G401.6 (cell line): ENCODE measurements around the gene PCSK4.
"Not testable (repeated sequence)": the region's sequence is repeated elsewhere in the genome, so short reads cannot be mapped to it uniquely, and the experiment has no call there.

Experiments
- FAIRE-seq: peaks from 2 replicates; lab custom pipeline; 2012; peaks lifted over from hg19 to GRCh38; lab: Jason Lieb, UNC

PCSK4 gene

DNA sequence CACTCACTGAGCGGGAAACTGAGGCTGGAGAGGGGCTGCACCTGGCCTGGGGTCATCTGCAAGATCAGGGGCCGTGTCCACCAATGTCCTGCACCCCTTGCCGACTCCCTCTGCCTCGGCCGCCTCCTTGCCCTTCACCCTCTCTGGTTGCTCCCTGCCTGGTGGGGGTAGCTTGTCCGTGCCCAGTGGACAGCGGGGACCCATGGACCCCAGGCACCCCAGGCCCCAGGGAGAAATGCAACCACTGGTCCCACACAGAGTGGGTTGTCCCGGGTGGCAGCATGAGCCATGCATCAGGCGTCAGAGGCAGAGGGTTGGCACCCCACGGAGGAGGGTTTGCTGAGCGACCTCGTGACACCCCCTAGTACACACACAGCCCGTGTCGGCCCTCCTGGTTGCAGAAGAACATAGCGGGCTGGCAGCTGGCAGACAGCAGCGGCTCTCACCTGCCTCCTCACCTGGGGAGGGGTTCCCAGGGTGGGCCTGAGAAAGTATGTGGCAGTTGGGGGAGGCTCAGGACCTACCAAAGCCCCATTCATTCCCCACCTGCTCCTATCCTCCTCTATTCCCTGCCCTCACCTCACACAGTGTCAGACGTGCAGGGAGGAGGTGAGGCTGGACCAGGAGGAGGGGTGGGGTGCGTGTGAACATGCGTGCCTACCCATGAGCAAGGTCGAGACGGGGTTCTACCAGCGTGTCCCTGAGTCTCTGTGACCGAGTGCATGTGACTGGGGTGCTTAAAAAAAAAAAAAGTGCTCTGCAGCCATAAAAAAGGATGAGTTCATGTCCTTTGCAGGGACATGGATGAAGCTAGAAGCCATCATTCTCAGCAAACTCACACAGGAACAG lies 14.0 kb upstream of the PCSK4 start:
- FAIRE-seq, result no peak

DNA sequence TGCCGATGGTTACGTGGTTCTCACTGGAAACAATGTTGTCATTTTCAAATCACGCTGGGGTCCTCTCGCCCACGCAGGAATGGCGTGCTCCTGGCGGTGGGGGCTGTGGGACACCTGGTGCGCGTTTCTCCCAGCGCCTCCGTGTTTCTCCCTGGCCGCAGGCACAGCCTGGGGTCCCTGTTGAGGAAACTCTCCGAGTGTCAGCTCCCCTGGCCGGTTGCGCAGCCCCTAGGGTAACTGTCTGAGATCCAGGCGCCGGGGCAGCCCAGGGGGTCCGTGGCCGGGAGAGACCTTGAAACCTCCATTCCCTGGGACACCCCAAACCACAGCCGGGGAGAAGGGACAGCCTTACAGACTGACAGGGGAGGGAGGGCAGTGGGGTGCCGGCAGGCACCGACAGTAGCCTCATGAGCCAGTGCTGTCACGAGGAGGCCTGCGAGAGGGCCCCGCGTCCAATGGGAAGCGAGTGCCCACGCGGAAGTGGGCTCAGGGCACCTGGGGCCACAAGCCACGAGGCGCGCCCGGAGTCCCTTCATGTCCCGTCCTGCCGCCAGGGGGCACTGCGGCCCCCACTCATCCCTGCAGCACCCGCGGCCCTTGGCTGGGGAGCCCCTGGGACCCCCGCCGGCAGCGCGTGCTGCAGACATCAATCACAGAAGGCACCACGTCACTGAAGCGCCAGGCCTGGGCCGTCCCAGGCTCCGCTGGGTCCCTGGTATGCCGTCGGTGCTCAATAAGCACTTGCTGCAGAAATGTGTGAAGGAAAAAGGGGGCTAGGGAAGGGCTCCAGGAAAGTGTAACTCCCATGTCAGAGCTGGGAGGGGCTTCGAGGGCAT lies 13.2 kb upstream of the PCSK4 start:
- FAIRE-seq, result no peak

DNA sequence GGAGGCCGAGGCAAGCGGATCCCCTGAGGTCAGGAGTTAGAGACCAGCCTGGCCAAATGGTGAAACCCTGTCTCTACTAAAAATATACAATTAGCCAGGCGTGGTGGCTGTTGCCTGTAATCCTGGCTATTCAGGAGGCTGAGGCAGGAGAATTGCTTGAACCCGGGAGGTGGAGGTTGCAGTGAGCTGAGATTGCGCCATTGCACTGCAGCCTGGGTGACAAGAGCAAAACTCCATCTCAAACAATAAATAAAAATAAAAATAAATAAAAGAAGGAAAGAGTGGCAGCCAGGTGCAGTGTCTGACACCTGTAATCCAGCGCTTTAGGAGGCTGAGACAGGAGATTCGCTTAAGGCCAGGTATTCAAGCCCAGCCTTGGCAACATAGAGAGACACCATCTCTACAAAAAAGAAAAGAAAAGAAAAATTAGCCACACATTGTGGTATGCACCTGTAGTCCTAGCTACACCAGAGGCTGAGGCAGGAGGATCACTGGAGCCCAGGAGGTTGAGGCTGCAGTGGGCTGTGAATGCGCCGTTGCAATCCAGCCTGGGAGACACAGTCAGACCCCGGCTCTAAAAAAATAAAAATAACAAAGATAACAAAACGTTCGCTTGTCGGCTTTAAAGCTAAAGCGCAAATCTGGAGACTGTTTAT lies 12.4 kb upstream of the PCSK4 start:
- FAIRE-seq, result no peak

DNA sequence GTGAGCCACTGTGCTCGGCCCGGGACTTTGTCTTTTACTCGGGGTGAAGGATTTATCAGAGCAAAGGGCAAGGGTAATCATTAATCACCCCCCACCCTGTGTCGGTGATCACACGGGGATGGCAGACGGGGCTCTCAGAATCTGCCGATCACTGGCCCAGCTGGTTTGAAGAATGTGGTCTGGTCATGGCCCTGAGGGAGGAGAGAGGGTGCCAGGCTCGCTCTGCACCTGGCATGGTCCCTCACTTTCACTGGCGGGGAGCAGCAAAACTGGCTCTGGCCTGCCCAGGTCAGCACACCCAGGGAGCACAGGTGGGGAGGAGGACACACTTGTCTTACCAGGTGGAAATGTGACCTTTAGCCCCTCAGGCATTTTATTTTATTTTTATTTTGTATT lies 11.0 kb upstream of the PCSK4 start:
- no peak for FAIRE-seq

GRCh38 chr19:1499231-1499630 lies 9.1 kb upstream of the PCSK4 start:
- FAIRE-seq, result not testable (repeated sequence)

DNA sequence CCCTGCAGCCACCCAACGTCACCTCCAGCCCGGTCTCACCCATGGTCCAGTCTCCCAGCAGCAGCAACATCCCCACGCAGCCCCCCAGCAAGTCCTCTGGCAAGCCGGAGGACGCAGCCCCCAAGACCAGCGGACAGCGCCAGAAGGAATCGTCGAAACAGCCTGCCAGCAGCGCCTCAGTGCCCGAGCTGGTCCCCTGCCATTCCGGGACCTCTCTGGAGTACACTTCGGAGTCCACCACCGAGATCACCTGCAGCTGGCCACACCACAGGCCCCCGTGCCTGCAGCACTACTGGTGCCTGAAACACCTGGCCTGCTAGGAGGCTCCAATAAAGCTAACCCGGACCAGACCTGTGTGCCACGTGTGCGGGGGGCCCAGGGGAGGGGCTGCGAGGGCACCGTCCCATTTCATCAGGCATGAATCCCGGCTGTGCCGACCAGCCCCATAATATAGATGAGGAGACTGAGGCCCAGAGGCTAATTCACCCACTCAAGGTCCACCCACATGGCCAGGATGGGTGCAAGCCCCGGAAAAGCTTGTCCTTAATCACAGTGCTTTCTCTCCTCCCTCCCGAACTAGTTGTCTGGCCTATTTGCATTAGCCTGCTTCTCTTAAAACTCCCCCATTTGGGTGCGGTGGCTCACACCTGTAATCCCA lies 7.6 kb upstream of the PCSK4 start:
- FAIRE-seq, result no peak

DNA sequence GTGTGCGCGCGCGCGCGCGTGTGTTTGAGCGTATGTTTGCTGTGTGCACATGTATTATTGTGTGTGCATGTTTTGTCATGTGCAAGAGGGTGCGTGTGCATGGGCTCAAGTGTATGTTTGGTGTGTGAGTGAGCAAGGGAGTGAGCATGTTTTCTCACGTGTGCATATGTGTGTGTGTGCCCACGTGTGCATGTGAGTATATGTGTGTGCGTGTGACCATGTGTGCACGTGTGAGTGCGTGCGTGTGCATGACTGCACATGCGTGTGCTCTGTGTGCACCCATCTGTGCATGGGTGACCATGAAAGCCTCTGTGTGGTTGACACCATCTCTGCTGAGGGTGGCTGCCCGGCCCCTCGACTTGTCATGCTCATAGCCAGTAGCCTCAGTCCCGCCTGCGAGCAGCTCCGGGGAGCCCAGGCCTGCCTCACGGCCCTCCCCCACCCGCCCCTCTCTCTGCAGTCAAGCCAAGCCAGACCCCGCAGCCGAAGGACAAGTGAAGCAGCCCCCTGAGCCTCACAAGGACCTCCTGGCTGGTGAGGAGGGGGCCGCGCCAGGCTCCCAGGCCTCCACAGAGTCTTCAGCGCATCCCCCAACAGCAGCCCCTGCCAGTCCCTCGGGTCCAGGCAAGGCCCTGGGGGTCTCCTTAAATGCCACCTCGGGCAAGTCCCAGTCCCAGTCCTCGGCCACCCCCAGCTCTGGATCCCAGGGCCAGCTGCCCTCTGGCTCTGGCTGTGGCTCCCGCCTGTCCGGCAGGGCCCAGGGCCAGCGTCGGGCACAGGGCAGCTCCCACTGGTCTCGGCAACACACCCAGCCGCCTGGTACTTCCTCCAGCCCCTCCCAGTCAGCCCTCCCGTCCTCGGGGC lies 6.8 kb upstream of the PCSK4 start:
- FAIRE-seq, result no peak

GRCh38 chr19:1495799-1496713 lies 5.9 kb upstream of the PCSK4 start:
- no peak for FAIRE-seq

DNA sequence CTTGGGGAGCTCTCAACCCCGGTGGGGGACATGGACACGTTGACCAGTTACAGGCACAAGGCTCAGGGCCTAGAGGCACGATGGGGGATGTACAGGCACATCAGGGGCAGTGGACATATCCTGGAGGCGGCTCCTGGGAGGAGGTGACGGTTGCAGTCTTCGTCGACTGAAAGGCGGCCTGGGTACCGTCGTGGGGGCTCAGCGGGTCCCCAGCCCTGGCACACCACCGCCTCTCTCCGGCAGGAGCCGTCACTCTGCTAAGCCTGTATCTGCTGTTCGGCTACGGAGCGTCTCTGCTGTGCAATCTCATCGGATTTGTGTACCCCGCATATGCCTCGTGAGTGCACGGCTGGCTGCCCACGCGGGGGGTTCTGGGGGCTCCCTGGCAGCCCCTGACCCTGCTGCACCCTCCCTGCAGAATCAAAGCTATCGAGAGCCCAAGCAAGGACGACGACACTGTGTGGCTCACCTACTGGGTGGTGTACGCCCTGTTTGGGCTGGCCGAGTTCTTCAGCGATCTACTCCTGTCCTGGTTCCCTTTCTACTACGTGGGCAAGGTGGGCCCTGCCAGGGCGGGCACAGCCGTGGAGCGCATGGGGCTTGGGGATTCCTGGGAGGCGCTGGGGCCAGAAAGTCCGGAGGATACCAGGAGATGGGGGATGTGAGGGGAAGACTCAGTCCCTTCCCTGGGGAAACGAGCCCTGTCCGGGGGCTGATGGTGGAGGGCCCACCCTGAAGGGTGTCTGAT lies 5.1 kb upstream of the PCSK4 start:
- no peak for FAIRE-seq

DNA sequence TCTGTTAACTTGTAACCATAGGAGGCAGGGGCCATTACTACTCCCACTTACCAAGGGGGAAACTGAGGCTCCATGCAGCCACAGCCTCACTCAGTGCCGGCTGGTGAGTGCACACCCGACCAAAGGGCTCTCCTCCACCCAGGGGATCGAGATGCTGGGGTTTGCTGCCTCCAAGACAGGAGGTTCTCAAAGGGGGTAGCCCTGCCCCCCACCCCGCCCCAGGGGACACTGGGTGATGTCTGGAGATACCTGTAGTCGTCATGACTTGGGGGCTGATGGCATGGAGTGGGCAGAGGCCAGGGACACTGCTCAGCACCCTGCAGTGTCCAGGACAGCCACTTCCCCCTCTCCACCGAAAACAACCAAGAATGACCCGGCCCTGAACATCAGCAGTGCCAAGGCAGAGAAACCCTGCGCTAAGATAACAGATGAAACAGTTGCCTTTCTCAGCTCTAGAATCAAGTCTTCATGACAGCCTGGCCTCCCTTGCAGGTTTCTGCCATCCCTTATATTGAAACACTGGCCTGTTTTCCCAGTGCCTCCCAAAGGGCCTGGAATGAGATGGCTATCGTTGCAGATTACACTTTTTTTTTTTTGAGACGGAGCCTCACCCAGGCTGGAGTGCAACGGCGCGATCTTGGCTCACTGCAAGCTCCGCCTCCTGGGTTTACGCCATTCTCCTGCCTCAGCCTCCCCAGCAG lies 4.1 kb upstream of the PCSK4 start:
- FAIRE-seq, result no peak

GRCh38 chr19:1492474-1493006 lies 2.4 kb upstream of the PCSK4 start:
- FAIRE-seq, result no peak

DNA sequence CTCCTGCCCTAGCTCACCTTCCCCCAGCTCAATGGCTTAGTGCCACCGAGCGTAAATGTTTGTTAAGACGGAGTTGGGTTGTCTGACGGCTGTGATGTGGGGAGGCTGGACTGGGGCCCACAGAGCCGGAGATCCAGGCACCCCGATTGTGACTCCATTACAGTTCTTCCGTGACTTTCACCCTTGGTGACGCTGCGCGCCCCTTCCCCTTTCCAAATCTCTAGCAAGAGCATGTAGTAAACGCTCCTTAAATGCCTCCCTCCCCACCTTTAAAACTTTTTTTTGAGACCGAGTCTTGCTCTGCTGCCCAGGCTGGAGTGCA lies 1.7 kb upstream of the PCSK4 start:
- FAIRE-seq, result no peak

- no peak for FAIRE-seq
These were observed 1.1 kb upstream of the PCSK4 start, which contains the start of gene REEP6 for GRCh38 chr19:1491114-1491848. Gene REEP6 (plus strand): TSS chr19:1491181. CDS start chr19:1491270, 89 bp downstream.

DNA sequence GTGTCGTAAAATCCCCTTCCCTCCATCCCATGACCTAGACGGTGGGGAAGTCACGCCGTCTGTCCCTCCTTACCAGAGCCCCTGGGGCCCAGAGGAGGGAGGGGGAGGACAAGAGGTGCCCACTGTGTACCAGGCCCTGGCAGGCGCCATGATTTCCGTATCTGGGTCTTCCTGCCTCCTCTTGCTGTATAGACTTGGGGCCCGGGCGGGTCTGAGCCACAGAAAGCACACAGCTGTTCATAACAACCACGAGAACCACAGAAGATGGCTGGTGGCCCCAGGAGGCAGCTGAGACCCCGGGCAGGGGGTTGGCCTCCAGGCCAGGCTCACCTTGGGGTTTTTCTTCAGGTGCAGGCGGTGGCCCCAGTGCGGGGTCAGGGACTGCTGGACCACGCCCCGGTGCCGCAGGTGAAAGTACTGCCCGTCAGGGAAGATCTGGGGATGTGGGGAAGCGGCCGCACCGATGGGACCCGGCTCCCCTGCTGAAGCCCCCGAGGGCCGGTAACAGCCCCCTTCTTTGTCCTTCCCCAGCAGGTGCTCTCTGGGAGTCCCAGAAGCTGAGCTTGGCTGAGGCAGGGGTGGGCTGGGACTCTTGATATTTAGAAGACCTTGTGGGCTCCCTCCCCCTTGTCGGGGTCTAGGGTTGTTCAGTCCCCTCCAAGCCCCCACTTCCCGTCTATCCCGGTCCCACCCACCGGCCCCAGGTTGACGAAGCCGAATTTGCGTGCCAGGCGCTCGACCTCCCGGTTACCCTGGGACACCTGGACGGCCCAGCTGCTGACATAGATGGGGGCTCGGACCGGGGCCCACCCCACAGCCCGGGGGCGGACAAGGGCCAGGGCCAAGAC lies 463 bp downstream of the PCSK4 start:
- no peak for FAIRE-seq

GRCh38 chr19:1488282-1488601 lies 1.9 kb downstream of the PCSK4 start:
- FAIRE-seq, result no peak

DNA sequence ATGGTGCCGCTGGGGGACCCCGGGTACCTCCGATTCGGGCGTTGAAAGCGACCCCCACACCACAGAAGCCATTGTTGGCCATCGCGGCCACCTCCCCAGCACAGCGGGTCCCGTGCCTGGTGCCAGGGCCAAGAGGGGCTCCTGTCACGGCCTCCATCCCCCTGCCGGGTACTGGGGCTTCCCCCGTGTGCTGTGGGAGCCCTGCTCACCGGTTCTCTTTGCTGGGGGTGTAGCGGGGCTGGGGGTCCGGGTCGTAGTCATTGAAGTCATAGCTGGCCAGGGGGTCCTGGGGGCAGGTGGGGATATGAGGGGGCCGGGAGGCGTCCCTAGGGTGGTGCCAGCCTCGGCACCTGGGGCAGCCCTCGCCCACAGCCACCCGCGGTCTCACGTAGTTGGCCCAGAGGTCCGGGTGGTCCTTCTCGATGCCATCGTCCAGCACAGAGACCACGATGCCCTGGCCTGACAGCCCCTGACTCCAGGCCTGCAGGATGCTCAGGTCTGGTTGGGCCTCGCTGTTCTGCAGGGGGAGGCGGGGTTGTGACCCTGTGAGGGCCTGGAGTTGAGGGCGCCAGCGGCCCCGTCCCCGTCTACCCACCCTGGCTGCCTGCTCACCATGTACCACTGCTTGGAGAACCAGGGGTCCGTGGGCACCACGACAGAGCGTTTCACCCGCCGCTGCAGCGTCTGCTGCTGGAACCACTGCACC lies 2.4 kb downstream of the PCSK4 start:
- no peak for FAIRE-seq
